Activated CD4-positive, alpha-beta T cell treated with anti-CD3 and anti-CD28 coated beads, Interleukin-2, amount 10 ng/mL, durations not matched to agents 7 days and 5 days (primary cell): ENCODE results near the gene ABCF1. TPM values are rescaled to one million over a fixed set of nuclear protein-coding genes. Genes with fewer than 3 reads are reported as not detected.

Experiments used
- CTCF ChIA-PET: fragments of 350-600 bp; sonication (Branson Sonifier 250); formaldehyde crosslinking; loops from one replicate; lab custom pipeline; 2021; ENCODE audit warnings: antibody characterized with exemption; lab: Charles Lee
- POLR2A ChIA-PET: fragments of 350-600 bp; sonication (Branson Sonifier 250); formaldehyde crosslinking; loops from one replicate; lab custom pipeline; 2021; ENCODE audit warnings: antibody characterized with exemption; lab: Charles Lee
- DNase-seq: peaks from one replicate; pipeline ENCODE4 v3.0.0-alpha.2; 2020
- H3K27ac Mint-ChIP-seq: one replicate; pipeline ENCODE4 v1.8.0; 2021; ENCODE audit warnings: mild to moderate bottlenecking, moderate library complexity, mixed read lengths
- H3K27me3 Mint-ChIP-seq: one replicate; pipeline ENCODE4 v1.8.0; 2021; ENCODE audit warnings: mixed read lengths
- H3K36me3 Mint-ChIP-seq: one replicate; pipeline ENCODE4 v1.8.0; 2021; ENCODE audit warnings: low read depth, mixed read lengths
- H3K4me1 Mint-ChIP-seq: one replicate; pipeline ENCODE4 v1.8.0; 2021; ENCODE audit warnings: mixed read lengths
- H3K4me3 Mint-ChIP-seq: one replicate; pipeline ENCODE4 v1.8.0; 2021; ENCODE audit warnings: mild to moderate bottlenecking, moderate library complexity, mixed read lengths
- H3K9me3 Mint-ChIP-seq: one replicate; pipeline ENCODE4 v1.8.0; 2021; ENCODE audit warnings: mixed read lengths
- total RNA-seq, 2 experiments: library from RNA; stranded (reverse); gene quantifications; one replicate each; pipeline ENCODE4 v1.2.3, GENCODE V29; 2021

The ABCF1 gene
- total RNA-seq, 2 experiments from 2014 or later, result 72.2 to 78.0 TPM

DNA sequence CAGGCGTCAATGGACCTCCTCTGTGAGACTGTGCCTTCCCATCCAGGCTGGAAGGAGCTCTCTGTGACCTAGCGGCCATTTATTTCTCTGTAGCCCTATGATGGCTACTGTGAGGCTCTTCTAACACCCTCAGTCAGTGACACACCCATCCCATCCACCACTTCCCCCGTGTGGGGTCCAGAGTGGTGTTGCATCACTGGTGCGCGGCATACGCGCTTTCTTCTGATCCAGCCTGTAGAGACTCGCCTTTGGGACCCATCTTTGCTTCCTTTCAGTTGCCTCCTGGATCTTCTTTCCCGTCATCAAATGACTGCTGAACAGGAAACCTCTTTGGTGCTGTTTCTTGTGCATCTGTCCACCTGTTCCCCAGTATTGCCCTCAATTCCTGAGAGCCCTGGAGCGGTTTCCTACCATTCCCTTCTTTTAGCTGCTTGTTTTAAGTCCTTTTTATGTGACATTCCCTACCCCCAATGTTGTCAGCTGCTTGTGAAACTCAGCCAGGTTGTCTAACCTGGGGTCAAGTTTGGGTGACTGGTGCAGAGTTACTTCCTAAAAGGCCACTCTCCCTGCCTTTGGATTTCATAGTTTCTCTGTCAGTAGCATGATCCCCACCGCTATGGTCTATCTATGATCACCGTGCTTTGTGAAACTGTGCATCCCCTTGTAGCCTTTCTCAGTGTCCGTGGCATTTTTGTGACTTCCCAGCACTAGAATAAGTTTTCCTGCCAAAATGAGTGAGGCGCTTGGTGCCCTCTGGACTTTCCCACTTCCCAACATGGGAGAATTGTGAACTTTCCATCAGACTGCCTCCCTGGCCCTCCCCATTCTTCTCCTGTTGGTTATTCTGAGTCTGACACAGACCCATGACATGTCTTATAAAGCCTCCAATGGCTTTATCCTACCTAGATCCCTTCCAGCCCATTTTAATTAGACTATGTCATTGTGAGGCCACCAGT is 8.5 kb upstream of the ABCF1 start:
- Mint-ChIP-seq H3K27me3 (no peaks in the 10 kb centered on the region), H3K9me3 (no peaks in the 10 kb centered on the region), H3K4me1 (peaks cover 28% of the 10 kb centered on the region), H3K27ac (no peak overlapping the region), H3K4me3 (no peak overlapping the region), H3K36me3 (peaks cover 24% of the 10 kb centered on the region)
- no peak for DNase-seq
- ChIA-PET CTCF (interaction anchor here (0.6 to 1.3 kb wide), 7 partner anchors 8 to 109 kb away, joined by 3 to 4 read pairs (median 3); partner anchors contain the start of gene ABCF1), POLR2A (no interaction called here)

GRCh38 chr6:30564114-30564513 is 7.1 kb upstream of the ABCF1 start:
- Mint-ChIP-seq H3K9me3 (no peaks in the 10 kb centered on the region), H3K4me3 (no peak overlapping the region), H3K36me3 (peaks cover 21% of the 10 kb centered on the region), H3K27me3 (no peaks in the 10 kb centered on the region), H3K27ac (no peak overlapping the region), H3K4me1 (peaks cover 21% of the 10 kb centered on the region)
- ChIA-PET CTCF (interaction anchor here (0.6 to 1.3 kb wide), 5 partner anchors 13 to 111 kb away, joined by 3 to 4 read pairs (median 3); no protein-coding TSS in a partner anchor), POLR2A (no interaction called here)
- DNase-seq, result no peak

- CTCF ChIA-PET, result interaction anchor here (0.6 to 1.4 kb wide), 3 partner anchors 22 to 120 kb away, joined by 3 to 4 read pairs (median 3); no protein-coding TSS in a partner anchor
- Mint-ChIP-seq H3K36me3 (peaks cover 15% of the 10 kb centered on the region), H3K4me3 (no peak overlapping the region), H3K4me1 (peaks cover 26% of the 10 kb centered on the region), H3K9me3 (no peaks in the 10 kb centered on the region), H3K27me3 (no peaks in the 10 kb centered on the region), H3K27ac (no peak overlapping the region)
- DNase-seq, result no peak
- POLR2A ChIA-PET, result interaction anchor here (0.6 kb wide), 1 partner anchor 52 kb away, joined by 3 read pairs; the partner anchor contains the start of gene MRPS18B
Observed at GRCh38 chr6:30565772-30566171, 5.5 kb upstream of the ABCF1 start.

DNA sequence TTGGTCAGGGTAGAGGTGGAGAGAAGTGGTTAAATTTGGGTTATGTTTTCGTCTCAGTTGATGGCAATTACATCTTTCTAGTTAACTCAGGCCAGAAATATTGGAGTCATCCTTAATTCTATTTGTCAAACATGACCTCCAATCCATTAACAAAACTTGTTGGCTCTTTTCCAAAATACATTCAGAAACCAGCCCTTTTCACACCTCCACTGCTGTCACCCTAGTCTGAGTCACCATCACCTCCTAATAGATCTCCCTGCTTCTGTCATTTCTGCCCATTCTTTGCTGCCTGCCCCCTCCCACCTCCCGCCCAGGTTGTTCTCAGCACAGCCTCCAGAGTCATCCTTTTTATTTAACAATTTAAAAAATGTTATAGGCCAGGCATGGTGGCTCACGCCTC is 3.0 kb upstream of the ABCF1 start:
- no peak for DNase-seq
- H3K27ac Mint-ChIP-seq, result no peak overlapping the region
- H3K36me3 Mint-ChIP-seq, result peaks cover 7% of the 10 kb centered on the region

DNA sequence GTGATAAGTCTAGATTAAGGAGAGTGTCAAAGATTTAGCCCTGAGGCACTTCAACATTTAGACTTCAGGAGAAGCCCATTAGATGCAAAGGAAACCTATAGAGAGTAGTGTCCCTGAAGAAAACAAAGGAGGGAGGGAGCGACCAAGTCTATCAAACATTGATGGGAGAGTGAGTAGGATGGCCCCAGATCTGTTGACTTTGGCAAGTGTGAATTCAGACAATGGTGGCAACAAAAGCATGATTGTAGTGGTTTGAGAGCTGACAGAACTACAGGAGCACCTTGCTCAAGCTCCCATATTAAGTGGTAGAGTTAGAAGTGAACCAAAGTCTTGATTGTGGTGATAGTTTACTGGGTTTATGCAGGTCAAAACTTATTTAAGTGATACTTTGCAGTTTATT is 979 bp upstream of the ABCF1 start:
- Mint-ChIP-seq H3K36me3 (peaks cover 13% of the 10 kb centered on the region), H3K9me3 (no peaks in the 10 kb centered on the region), H3K27me3 (no peaks in the 10 kb centered on the region), H3K4me3 (peak overlapping the region; percentile 94), H3K4me1 (peaks cover 61% of the 10 kb centered on the region), H3K27ac (peak overlapping the region; percentile 97)
- ChIA-PET POLR2A (interaction anchor here (0.6 to 2.4 kb wide), 3 partner anchors 13 to 849 kb away, joined by 4 to 8 read pairs (median 4); partner anchors contain the start of genes GNL1 and PRR3), CTCF (interaction anchor here (0.6 to 2.1 kb wide), 4 partner anchors 10 to 38 kb away, joined by 3 to 10 read pairs (median 5); partner anchors contain the start of gene PRR3)
- no peak for DNase-seq

More for the DNA sequence above, 3.0 kb upstream of the ABCF1 start:
- Mint-ChIP-seq H3K9me3 (no peaks in the 10 kb centered on the region), H3K4me3 (no peak overlapping the region), H3K27me3 (no peaks in the 10 kb centered on the region), H3K4me1 (peaks cover 44% of the 10 kb centered on the region)
- CTCF ChIA-PET, result interaction anchor here (0.9 kb wide), 1 partner anchor 12 kb away, joined by 3 read pairs; no protein-coding TSS in a partner anchor
- POLR2A ChIA-PET, result no interaction called here

GRCh38 chr6:30570740-30571074 is 535 bp upstream of the ABCF1 start:
- Mint-ChIP-seq H3K36me3 (peaks cover 13% of the 10 kb centered on the region), H3K4me3 (peak overlapping the region; percentile 94), H3K4me1 (peaks cover 60% of the 10 kb centered on the region), H3K27ac (peak overlapping the region; percentile 97), H3K9me3 (no peaks in the 10 kb centered on the region), H3K27me3 (no peaks in the 10 kb centered on the region)
- DNase-seq, result no peak
- ChIA-PET CTCF (interaction anchor here (0.6 to 2.1 kb wide), 11 partner anchors 8 to 274 kb away, joined by 3 to 10 read pairs (median 4); partner anchors contain the start of gene PRR3), POLR2A (interaction anchor here (0.6 to 2.4 kb wide), 4 partner anchors 14 to 849 kb away, joined by 4 to 8 read pairs (median 4); partner anchors contain the start of genes GNL1 and PRR3)

- Mint-ChIP-seq H3K4me1 (peaks cover 63% of the 10 kb centered on the region), H3K27ac (peak overlapping the region; percentile 97), H3K4me3 (peak overlapping the region; percentile 94), H3K27me3 (no peaks in the 10 kb centered on the region), H3K9me3 (no peaks in the 10 kb centered on the region), H3K36me3 (peaks cover 18% of the 10 kb centered on the region)
- ChIA-PET CTCF (interaction anchor here (0.8 to 1.7 kb wide), 10 partner anchors 9 to 273 kb away, joined by 3 to 10 read pairs (median 4); partner anchors contain the start of gene ATAT1), POLR2A (interaction anchor here (0.6 to 2.4 kb wide), 3 partner anchors 15 to 79 kb away, joined by 4 to 8 read pairs (median 4); partner anchors contain the start of genes GNL1 and PRR3)
- DNase-seq, result no peak
Observed at GRCh38 chr6:30571762-30572082, 480 bp downstream of the ABCF1 start.

GRCh38 chr6:30572148-30572547 is 906 bp downstream of the ABCF1 start:
- Mint-ChIP-seq H3K4me1 (peaks cover 63% of the 10 kb centered on the region), H3K27ac (peak overlapping the region; percentile 97), H3K27me3 (no peaks in the 10 kb centered on the region), H3K4me3 (peak overlapping the region; percentile 94), H3K9me3 (no peaks in the 10 kb centered on the region), H3K36me3 (peaks cover 22% of the 10 kb centered on the region)
- no peak for DNase-seq
- POLR2A ChIA-PET, result no interaction called here
- CTCF ChIA-PET, result no interaction called here

DNA sequence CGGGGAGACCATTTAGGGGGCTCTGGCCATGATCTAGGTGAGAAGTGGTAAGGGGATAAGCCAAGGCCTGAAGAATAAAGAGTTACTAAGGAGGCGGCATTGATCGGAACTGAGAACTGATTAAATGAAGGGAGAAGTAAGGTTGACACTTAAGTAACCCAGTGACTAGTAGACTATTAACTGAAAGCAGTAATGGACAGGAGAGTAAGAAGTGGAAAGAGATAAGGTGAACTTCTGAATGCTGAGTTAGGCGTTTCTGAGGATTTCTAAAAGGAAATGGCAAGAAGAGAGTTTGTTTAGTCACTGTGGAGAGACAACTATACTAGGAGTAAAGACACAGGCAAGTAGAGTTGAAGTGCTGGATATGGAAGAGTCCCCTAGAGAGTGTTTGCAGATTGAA is 1.9 kb downstream of the ABCF1 start:
- peaks cover 61% of the 10 kb centered on the region for H3K4me1 Mint-ChIP-seq
- POLR2A ChIA-PET, result no interaction called here
- H3K4me3 Mint-ChIP-seq, result peak overlapping the region; percentile 94
- H3K27ac Mint-ChIP-seq, result peak overlapping the region; percentile 6
- CTCF ChIA-PET, result interaction anchor here (0.7 to 1.3 kb wide), 2 partner anchors 40 to 45 kb away, joined by 3 read pairs; no protein-coding TSS in a partner anchor
- peaks cover 32% of the 10 kb centered on the region for H3K36me3 Mint-ChIP-seq
- no peaks in the 10 kb centered on the region for H3K9me3 Mint-ChIP-seq
- H3K27me3 Mint-ChIP-seq, result no peaks in the 10 kb centered on the region
- DNase-seq, result no peak

DNA sequence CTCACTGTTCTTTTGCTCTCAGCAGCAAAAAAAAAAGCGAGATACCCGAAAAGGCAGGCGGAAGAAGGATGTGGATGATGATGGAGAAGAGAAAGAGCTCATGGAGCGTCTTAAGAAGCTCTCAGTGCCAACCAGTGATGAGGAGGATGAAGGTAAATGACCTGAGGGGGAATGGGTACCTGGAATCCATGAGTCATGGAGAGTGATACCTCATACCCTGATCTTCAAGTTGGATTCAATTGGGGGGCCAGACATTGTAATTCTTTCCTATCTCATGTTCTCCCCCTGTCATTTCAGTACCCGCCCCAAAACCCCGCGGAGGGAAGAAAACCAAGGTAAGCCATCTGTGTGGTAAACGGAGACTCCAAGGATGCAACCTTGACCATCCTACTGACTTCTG is 6.8 kb downstream of the ABCF1 start:
- H3K27me3 Mint-ChIP-seq, result no peaks in the 10 kb centered on the region

GRCh38 chr6:30583921-30584320 is 12.7 kb downstream of the ABCF1 start:
- no peak overlapping the region for H3K27ac Mint-ChIP-seq
- H3K27me3 Mint-ChIP-seq, result no peaks in the 10 kb centered on the region
- DNase-seq, result no peak
- peaks cover 68% of the 10 kb centered on the region for H3K36me3 Mint-ChIP-seq
- ChIA-PET POLR2A (no interaction called here), CTCF (interaction anchor here (1.2 to 4.5 kb wide), 3 partner anchors 10 to 14 kb away, joined by 3 to 21 read pairs (median 16); no protein-coding TSS in a partner anchor)
- H3K4me3 Mint-ChIP-seq, result no peak overlapping the region
- no peaks in the 10 kb centered on the region for H3K9me3 Mint-ChIP-seq
- no peaks in the 10 kb centered on the region for H3K4me1 Mint-ChIP-seq

More for the DNA sequence above, 6.8 kb downstream of the ABCF1 start:
- peaks cover 61% of the 10 kb centered on the region for H3K36me3 Mint-ChIP-seq
- H3K27ac Mint-ChIP-seq, result peak overlapping the region; percentile 68
- CTCF ChIA-PET, result interaction anchor here (1.0 to 2.0 kb wide), 9 partner anchors 9 to 153 kb away, joined by 3 to 8 read pairs (median 4); no protein-coding TSS in a partner anchor
- peaks cover 25% of the 10 kb centered on the region for H3K4me1 Mint-ChIP-seq
- no peaks in the 10 kb centered on the region for H3K9me3 Mint-ChIP-seq
- H3K4me3 Mint-ChIP-seq, result no peak overlapping the region
- POLR2A ChIA-PET, result no interaction called here
- no peak for DNase-seq

DNA sequence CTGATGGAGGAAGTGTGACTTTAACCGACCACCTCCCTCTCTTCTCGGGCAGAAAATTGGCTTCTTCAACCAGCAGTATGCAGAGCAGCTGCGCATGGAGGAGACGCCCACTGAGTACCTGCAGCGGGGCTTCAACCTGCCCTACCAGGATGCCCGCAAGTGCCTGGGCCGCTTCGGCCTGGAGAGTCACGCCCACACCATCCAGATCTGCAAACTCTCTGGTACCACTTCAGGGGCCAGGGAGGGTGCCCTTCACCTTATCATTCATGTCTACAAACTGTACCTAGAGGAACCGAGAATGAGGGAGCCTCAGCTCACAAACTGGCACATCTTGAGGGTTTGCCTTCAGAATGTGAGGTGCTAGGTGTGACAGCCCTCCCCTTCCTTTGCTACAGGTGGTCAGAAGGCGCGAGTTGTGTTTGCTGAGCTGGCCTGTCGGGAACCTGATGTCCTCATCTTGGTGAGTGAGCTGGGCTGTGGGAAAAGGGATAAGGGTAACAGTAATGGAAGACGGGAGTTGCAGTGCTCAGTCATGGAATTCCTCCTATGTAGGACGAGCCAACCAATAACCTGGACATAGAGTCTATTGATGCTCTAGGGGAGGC is 18.6 kb downstream of the ABCF1 start:
- no peak overlapping the region for H3K27ac Mint-ChIP-seq
- POLR2A ChIA-PET, result interaction anchor here (0.6 kb wide), 1 partner anchor 486 kb away, joined by 3 read pairs; no protein-coding TSS in a partner anchor
- H3K27me3 Mint-ChIP-seq, result no peaks in the 10 kb centered on the region

More for the DNA sequence above, 18.6 kb downstream of the ABCF1 start:
- Mint-ChIP-seq H3K9me3 (no peaks in the 10 kb centered on the region), H3K4me3 (no peak overlapping the region), H3K36me3 (peaks cover 60% of the 10 kb centered on the region), H3K4me1 (peaks cover 1% of the 10 kb centered on the region)
- CTCF ChIA-PET, result interaction anchor here (0.7 to 1.9 kb wide), 7 partner anchors 8 to 316 kb away, joined by 3 to 6 read pairs (median 3); no protein-coding TSS in a partner anchor
- no peak for DNase-seq
